Stimulated activated CD8-positive, alpha-beta memory T cell treated with anti-CD3 and anti-CD28 coated beads, Interleukin-15, amount 100 ng/mL, for 1 hour (primary cell): Measurements from ENCODE around the gene PDCD1LG2.
"Not testable (repeated sequence)": the region's sequence is repeated elsewhere in the genome, so short reads cannot be mapped to it uniquely, and the experiment has no call there.

Experiments used
- DNase-seq: peaks from one replicate; pipeline ENCODE4 v3.0.0-alpha.2; 2020; ENCODE audit warnings: low read depth

Gene PDCD1LG2

GRCh38 chr9:5566054-5566618 is 55.8 kb downstream of the PDCD1LG2 start:
- no peak for DNase-seq

GRCh38 chr9:5568868-5569267 is 58.5 kb downstream of the PDCD1LG2 start:
- DNase-seq = no peak

GRCh38 chr9:5569409-5569808 is 59.1 kb downstream of the PDCD1LG2 start:
- no peak for DNase-seq

- DNase-seq = no peak
Observed at GRCh38 chr9:5569891-5570290, 59.6 kb downstream of the PDCD1LG2 start.

GRCh38 chr9:5571629-5572232 is 61.4 kb downstream of the PDCD1LG2 start:
- DNase-seq = no peak

GRCh38 chr9:5574097-5574496 is 63.8 kb downstream of the PDCD1LG2 start:
- DNase-seq = no peak

GRCh38 chr9:5575000-5575399 is 64.7 kb downstream of the PDCD1LG2 start:
- no peak for DNase-seq

- no peak for DNase-seq
Observed at GRCh38 chr9:5577225-5577624, 66.9 kb downstream of the PDCD1LG2 start.

GRCh38 chr9:5578018-5578697 is 67.8 kb downstream of the PDCD1LG2 start:
- no peak for DNase-seq

GRCh38 chr9:5578698-5579085 is 68.4 kb downstream of the PDCD1LG2 start:
- no peak for DNase-seq

- no peak for DNase-seq
Observed at GRCh38 chr9:5579881-5580280, 69.5 kb downstream of the PDCD1LG2 start.

- DNase-seq = no peak
Observed at GRCh38 chr9:5580650-5581049, 70.3 kb downstream of the PDCD1LG2 start.

- not testable (repeated sequence) for DNase-seq
Observed at GRCh38 chr9:5581706-5582105, 71.4 kb downstream of the PDCD1LG2 start.

- DNase-seq = no peak
Observed at GRCh38 chr9:5582835-5583195, 72.5 kb downstream of the PDCD1LG2 start.

- DNase-seq = no peak
Observed at GRCh38 chr9:5586391-5586802, 76.1 kb downstream of the PDCD1LG2 start.

GRCh38 chr9:5587024-5587423 is 76.7 kb downstream of the PDCD1LG2 start:
- DNase-seq = no peak

- no peak for DNase-seq
Observed at GRCh38 chr9:5592231-5592630, 81.9 kb downstream of the PDCD1LG2 start.

GRCh38 chr9:5592904-5593303 is 82.6 kb downstream of the PDCD1LG2 start:
- no peak for DNase-seq

GRCh38 chr9:5593904-5594303 is 83.6 kb downstream of the PDCD1LG2 start:
- DNase-seq = no peak

- DNase-seq = no peak
Observed at GRCh38 chr9:5596173-5596572, 85.8 kb downstream of the PDCD1LG2 start.

- no peak for DNase-seq
Observed at GRCh38 chr9:5608298-5609225, 98.2 kb downstream of the PDCD1LG2 start.

- DNase-seq = no peak
Observed at GRCh38 chr9:5609226-5609596, 98.9 kb downstream of the PDCD1LG2 start.

GRCh38 chr9:5610491-5610890 is 100.2 kb downstream of the PDCD1LG2 start:
- DNase-seq = no peak
